ENCODE measurements around the gene LCN12.

Gene LCN12

DNA sequence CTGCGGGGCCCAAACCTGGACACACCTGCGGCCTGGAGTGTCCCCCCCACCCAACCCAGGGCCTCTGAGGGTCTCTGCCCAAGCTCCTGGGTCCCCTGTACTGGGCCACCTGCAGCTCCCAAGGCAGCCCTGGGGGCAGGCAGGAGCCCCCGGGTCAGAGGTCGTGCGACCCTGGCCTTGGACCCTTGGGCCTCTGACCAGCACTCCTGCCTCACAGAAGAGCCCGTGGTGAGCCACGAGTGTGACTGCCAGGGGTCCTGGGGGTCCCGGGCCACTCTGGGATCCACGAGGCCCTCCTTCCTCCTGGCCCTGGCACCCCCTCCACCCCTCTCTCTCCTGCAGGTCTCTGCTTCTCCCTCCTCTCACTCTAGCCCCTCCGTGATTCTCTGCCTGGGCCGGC, 20.3 kb downstream of the LCN12 start:
- DNase-seq (ENCODE audit: low read depth in 3 of 3, low spot score in 1 of 3) = no peak

GRCh38 chr9:136972743-136973142, 20.7 kb downstream of the LCN12 start:
- no peak for DNase-seq (ENCODE audit: low read depth in 3 of 3, low spot score in 1 of 3)

- DNase-seq (ENCODE audit: low read depth in 3 of 3, low spot score in 1 of 3) = no peak
These were observed 21.8 kb downstream of the LCN12 start for GRCh38 chr9:136973618-136974617.

- no peak for DNase-seq (ENCODE audit: low read depth in 3 of 3, low spot score in 1 of 3)
These were observed 22.9 kb downstream of the LCN12 start for GRCh38 chr9:136974817-136975535.

DNA sequence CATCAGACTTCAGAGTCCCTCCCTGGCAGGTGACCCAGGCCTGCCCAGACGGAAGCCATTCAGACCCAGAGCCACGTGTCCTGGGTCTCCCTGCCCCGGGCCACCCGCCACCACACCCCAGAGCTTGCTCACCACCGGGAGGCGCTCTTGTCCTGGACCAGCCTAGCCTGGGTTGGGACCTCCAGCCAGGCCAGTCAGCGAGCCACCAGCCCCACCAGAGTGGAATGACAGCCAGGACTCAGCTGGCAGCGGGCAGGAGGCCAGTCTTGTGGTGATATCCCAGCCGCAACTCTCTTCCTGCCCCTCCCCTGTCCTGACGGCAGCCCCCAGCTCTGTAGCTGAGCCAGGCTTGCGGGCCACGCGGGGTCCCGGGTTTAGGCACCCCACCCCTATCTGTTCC, 23.6 kb downstream of the LCN12 start:
- DNase-seq (ENCODE audit: low read depth in 3 of 3, low spot score in 1 of 3) = no peak

- DNase-seq (ENCODE audit: low read depth in 3 of 3, low spot score in 1 of 3) = no peak
These were observed 25.1 kb downstream of the LCN12 start, which contains the start of gene PTGDS for GRCh38 chr9:136977223-136977622. PTGDS (plus strand) TSS chr9:136977504; CDS start chr9:136977579, 75 bp downstream.

GRCh38 chr9:136977649-136978072, 25.6 kb downstream of the LCN12 start:
- no peak for DNase-seq (ENCODE audit: low read depth in 3 of 3, low spot score in 1 of 3)

DNA sequence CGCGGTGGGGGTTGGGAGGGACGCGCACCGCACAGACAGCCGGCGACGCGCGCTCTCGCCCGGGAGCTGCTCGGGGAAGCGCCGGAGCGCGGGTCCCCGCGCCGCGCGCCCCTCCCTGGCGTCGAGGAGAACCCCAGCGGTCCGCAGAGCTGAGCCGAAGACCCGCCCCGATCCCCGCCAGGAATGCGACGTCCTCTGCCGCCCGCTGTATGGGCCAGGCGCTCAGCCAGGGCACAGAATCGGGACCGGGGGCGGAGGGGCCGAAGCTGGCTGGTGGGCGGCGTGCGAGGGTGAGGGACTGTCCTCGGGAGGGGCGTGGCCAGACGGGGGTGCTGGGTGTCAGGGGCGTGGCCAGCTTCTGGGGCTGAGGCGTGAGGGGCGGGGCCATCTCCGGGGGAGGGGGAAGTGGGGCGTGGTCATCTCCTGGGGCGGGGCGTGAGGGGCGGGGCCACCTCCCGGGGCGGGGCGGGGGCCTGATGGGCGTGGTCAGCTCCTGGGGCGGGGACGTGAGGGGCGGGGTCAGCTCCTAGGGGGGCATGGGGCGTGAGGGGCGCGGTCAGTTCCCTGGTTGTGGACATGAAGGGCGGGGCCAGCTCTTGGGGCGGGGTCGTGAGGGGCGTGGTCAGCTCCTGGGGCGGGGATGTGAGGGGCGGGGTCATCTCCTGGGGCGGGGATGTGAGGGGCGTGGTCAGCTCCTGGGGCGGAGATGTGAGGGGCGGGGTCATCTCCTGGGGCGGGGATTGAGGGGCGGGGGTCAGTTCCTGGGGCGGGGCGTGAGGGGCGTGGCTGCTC, 26.2 kb downstream of the LCN12 start:
- DNase-seq (ENCODE audit: low read depth in 3 of 3, low spot score in 1 of 3) = peak; percentile 35 to 50 (median 45)

GRCh38 chr9:136978865-136979544, 26.9 kb downstream of the LCN12 start:
- DNase-seq (ENCODE audit: low read depth in 3 of 3, low spot score in 1 of 3) = no peak

GRCh38 chr9:136979769-136980587, 27.9 kb downstream of the LCN12 start:
- no peak for DNase-seq (ENCODE audit: low read depth in 3 of 3, low spot score in 1 of 3)

- no peak for DNase-seq (ENCODE audit: low read depth in 3 of 3, low spot score in 1 of 3)
These were observed 28.8 kb downstream of the LCN12 start for GRCh38 chr9:136980669-136981478.

DNA sequence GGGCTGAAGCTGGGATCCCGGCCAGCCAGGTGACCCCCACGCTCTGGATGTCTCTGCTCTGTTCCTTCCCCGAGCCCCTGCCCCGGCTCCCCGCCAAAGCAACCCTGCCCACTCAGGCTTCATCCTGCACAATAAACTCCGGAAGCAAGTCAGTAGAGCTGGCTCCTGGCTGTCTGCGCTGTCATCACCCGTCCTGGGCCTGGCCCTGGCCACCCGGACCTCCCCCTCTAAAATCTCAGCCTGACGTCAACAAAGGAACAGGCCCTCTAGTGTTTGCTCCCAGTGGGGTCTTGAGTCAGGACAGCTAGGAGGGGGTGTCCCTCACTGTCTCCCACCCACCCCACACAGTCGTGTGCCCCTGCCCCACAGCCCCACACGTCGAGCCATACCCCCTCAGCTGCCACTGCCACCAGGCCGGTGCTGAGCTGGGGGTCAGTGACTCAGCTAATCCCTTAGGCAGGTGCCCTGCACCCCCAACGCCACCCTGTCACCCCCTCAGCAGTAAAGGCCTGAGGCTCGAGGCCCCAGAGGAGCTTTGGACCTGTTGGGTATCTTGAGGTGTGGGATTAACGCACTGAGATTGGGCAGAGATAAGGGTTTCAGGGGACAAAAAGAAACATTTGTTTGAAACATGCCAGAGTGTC, 29.6 kb downstream of the LCN12 start:
- no peak for DNase-seq (ENCODE audit: low read depth in 3 of 3, low spot score in 1 of 3)

DNA sequence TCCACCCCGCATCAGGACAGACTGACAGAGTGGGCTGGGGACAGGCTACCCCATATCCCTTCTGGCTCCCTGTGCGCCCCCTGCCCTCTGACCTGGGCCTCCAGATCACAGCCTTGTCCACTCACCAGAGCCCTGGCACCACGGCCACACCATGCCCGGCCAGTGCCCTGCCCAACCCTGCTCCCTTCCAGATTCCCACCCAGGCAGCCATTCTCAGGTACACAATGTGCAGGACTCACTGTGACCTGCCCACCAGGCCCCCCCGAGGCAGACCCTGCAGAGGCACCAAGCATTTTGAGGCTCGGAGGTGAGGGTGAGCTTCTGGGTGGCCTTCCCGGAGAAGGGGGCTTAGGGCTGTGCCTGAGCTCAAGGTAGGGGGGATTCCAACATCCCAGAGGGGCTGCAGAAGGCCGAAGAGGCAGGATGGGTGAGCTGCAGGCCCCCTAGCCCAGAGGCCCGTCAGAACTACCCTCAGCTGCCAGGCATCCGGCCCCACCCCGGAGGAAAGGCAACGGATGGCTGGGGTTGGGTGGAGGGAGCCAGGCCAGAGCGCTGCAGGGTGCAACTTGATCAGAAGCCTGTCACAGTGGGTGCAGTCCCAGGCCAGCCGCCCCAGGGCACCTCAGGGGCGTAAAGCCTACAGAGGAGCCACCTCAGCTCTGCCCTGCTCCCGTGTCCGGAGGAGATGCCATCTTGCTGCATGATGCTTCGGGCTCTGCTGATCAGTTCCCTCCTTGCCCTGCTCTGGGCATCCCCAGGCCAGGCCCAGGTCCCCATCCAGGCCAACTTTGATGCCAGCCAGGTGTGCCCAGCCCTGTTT, 30.4 kb downstream of the LCN12 start, which contains the start of gene LCNL1:
LCNL1 (plus strand) TSS at position 762 of the 820 bp plus-strand sequence. CDS start 594 bp downstream, outside the sequence.
- DNase-seq (ENCODE audit: low read depth in 3 of 3, low spot score in 1 of 3) = no peak

DNA sequence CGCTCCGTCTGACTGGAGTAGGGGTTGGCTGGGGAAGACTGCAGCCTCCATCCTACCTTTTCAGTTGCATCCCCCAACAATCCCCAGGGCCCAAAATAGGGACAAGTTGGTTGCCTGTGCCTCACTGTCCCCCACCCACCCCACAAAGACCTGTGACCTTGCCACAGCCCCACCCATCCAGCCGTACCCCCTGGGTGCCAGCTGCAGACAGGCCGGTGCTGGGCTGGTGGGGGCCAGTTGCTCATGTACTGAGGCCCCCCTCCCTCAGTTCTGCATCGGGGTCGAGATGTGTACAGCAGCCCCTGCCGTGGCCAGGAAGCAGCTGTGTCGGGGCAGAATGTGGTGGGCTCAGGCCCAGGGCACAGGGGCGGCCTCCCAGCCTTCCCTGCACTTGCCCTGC, 31.1 kb downstream of the LCN12 start:
- no peak for DNase-seq (ENCODE audit: low read depth in 3 of 3, low spot score in 1 of 3)

- DNase-seq (ENCODE audit: low read depth in 3 of 3, low spot score in 1 of 3) = no peak
These were observed 31.7 kb downstream of the LCN12 start for GRCh38 chr9:136983656-136984314.

- no peak for DNase-seq (ENCODE audit: low read depth in 3 of 3, low spot score in 1 of 3)
These were observed 32.5 kb downstream of the LCN12 start for GRCh38 chr9:136984464-136985026.

Measured in stimulated activated CD4-positive, alpha-beta T cell treated with anti-CD3 and anti-CD28 coated beads, TNF-alpha, amount 100 ng/mL, for 1 hour (primary cell).